GM18507 (cell line): ENCODE results near the gene ARHGAP6.

Source experiments
- DNase-seq: peaks from one replicate; pipeline ENCODE4 v3.0.0; 2011; ENCODE audit warnings: low read depth; ENCODE audit not compliant: insufficient read length; ENCODE audit errors: extremely low spot score
- FAIRE-seq: peaks from 2 replicates; lab custom pipeline; 2011; peaks lifted over from hg19 to GRCh38; lab: Jason Lieb, UNC

Gene ARHGAP6

GRCh38 chrX:11349020-11349419, 316.7 kb downstream of the ARHGAP6 start:
- no peak for DNase-seq
- no peak for FAIRE-seq

- FAIRE-seq (peak; percentile 31), DNase-seq (no peak)
Measured at GRCh38 chrX:11347300-11347699, 318.4 kb downstream of the ARHGAP6 start.

- no peak for FAIRE-seq
Measured at GRCh38 chrX:11346121-11346682, 319.5 kb downstream of the ARHGAP6 start.

GRCh38 chrX:11342673-11343072, 323.0 kb downstream of the ARHGAP6 start:
- FAIRE-seq (peak; percentile 63), DNase-seq (no peak)

More at GRCh38 chrX:11346121-11346682, 319.5 kb downstream of the ARHGAP6 start:
- no peak for DNase-seq

- FAIRE-seq (peak; percentile 83), DNase-seq (no peak)
Measured at GRCh38 chrX:11341274-11342201, 324.2 kb downstream of the ARHGAP6 start.

GRCh38 chrX:11337292-11338009, 328.3 kb downstream of the ARHGAP6 start:
- DNase-seq (no peak), FAIRE-seq (no peak)

GRCh38 chrX:11336201-11336600, 329.5 kb downstream of the ARHGAP6 start:
- no peak for DNase-seq
- no peak for FAIRE-seq

GRCh38 chrX:11334165-11334564, 331.6 kb downstream of the ARHGAP6 start:
- DNase-seq (no peak), FAIRE-seq (no peak)

- no peak for FAIRE-seq
Measured at GRCh38 chrX:11331788-11332187, 333.9 kb downstream of the ARHGAP6 start.

GRCh38 chrX:11329021-11329420, 336.7 kb downstream of the ARHGAP6 start:
- FAIRE-seq (no peak), DNase-seq (no peak)

More at GRCh38 chrX:11331788-11332187, 333.9 kb downstream of the ARHGAP6 start:
- DNase-seq, result no peak

- DNase-seq (no peak), FAIRE-seq (no peak)
Measured at GRCh38 chrX:11328134-11328533, 337.6 kb downstream of the ARHGAP6 start.

- no peak for FAIRE-seq
- no peak for DNase-seq
Measured at GRCh38 chrX:11321986-11322385, 343.7 kb downstream of the ARHGAP6 start.

- DNase-seq (no peak), FAIRE-seq (peak; percentile 45)
Measured at GRCh38 chrX:11319806-11320520, 345.8 kb downstream of the ARHGAP6 start.

- DNase-seq (no peak), FAIRE-seq (no peak)
Measured at GRCh38 chrX:11311706-11312105, 354.0 kb downstream of the ARHGAP6 start.

GRCh38 chrX:11309220-11309619, 356.5 kb downstream of the ARHGAP6 start:
- DNase-seq, result no peak
- no peak for FAIRE-seq

GRCh38 chrX:11305641-11306040, 360.1 kb downstream of the ARHGAP6 start:
- DNase-seq, result no peak
- FAIRE-seq, result no peak

- no peak for DNase-seq
- no peak for FAIRE-seq
Measured at GRCh38 chrX:11304829-11305228, 360.9 kb downstream of the ARHGAP6 start.

GRCh38 chrX:11298600-11298999, 367.1 kb downstream of the ARHGAP6 start:
- DNase-seq (no peak), FAIRE-seq (no peak)

- FAIRE-seq (no peak), DNase-seq (no peak)
Measured at GRCh38 chrX:11296051-11296450, 369.7 kb downstream of the ARHGAP6 start.

- DNase-seq (no peak), FAIRE-seq (no peak)
Measured at GRCh38 chrX:11293113-11293512, 372.6 kb downstream of the ARHGAP6 start, which contains the start of gene AMELX. AMELX (plus strand) TSS chrX:11293413; CDS start chrX:11294789, 1,376 bp downstream.
